ENCODE measurements around the gene EXD1.

- TF ChIP-seq POLR2AphosphoS5 (IDR thresholded peaks at IDR 0.05) = no peak
- TF ChIP-seq POLR2A (IDR thresholded peaks at IDR 0.05) = no peak
These were observed 60.8 kb downstream of the EXD1 start for GRCh38 chr15:41169781-41170180.
